Measurements from ENCODE around the gene DDX42. TPM values are rescaled to one million over a fixed set of nuclear protein-coding genes. Genes with fewer than 3 reads are reported as not detected.
"Not testable (repeated sequence)": the region's sequence is repeated elsewhere in the genome, so short reads cannot be mapped to it uniquely, and the experiment has no call there.

Gene DDX42
- total RNA-seq, 1 donor from 2014 or later: 104 TPM

DNA sequence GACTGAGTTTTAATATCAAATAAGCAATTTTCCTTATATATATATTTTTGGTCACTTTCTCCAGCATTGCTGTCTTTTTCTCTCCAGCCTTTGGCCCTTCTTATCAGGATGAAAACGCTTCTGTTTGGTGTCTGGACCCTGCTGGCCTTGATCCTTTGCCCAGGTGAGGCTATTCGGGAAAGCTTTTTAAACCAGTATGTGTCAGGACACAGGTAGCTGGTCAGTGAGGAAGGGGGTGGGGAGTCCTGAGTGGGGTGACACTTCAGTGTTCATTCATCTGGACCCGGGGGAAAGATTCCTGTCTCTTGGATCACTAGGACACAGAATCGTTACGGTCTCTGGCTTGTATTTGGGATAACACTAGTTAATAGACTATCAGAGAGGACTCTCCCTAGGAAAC, 80.7 kb downstream of the DDX42 start:
- no peak overlapping the region for H3K27ac ChIP-seq
- H3K27ac Mint-ChIP-seq: no peak overlapping the region
- H3K4me1 ChIP-seq: no peaks in the 10 kb centered on the region
- H3K9me3 ChIP-seq (ENCODE audit: low read depth): no peaks in the 10 kb centered on the region
- H3K79me2 ChIP-seq (ENCODE audit: low read depth): no peaks in the 10 kb centered on the region
- no peak for TF ChIP-seq EZH2 (IDR thresholded peaks at IDR 0.05)
- H3K36me3 Mint-ChIP-seq: no peaks in the 10 kb centered on the region
- no peaks in the 10 kb centered on the region for H3K9me3 Mint-ChIP-seq
- no peak overlapping the region for H3K9ac ChIP-seq
- H3K27me3 Mint-ChIP-seq (ENCODE audit: insufficient read depth, low read depth): peaks cover 7% of the 10 kb centered on the region
- peaks cover 9% of the 10 kb centered on the region for H3K27me3 ChIP-seq
- no peak for DNase-seq (ENCODE audit: low spot score)
- H2AFZ ChIP-seq (replicated peaks): no peak overlapping the region
- peaks cover 1% of the 10 kb centered on the region for H3K4me1 Mint-ChIP-seq
- H3K4me3 ChIP-seq: no peak overlapping the region
- H3K36me3 ChIP-seq: no peaks in the 10 kb centered on the region
- H3F3A ChIP-seq (ENCODE audit: low read depth): no peaks in the 10 kb centered on the region
- H3K4me3 Mint-ChIP-seq: no peak overlapping the region
- no peak overlapping the region for H3K4me2 ChIP-seq
- H4K20me1 ChIP-seq (ENCODE audit: low read depth): no peaks in the 10 kb centered on the region

- H3K9ac ChIP-seq: no peak overlapping the region
- Mint-ChIP-seq H3K36me3 (no peaks in the 10 kb centered on the region), H3K27ac (no peak overlapping the region), H3K27me3 (ENCODE audit: insufficient read depth, low read depth) (peaks cover 5% of the 10 kb centered on the region), H3K4me3 (no peak overlapping the region), H3K9me3 (no peaks in the 10 kb centered on the region), H3K4me1 (no peaks in the 10 kb centered on the region)
- no peaks in the 10 kb centered on the region for H3K9me3 ChIP-seq (ENCODE audit: low read depth)
- no peaks in the 10 kb centered on the region for H3K79me2 ChIP-seq (ENCODE audit: low read depth)
- no peaks in the 10 kb centered on the region for H3K4me1 ChIP-seq
- H3K4me3 ChIP-seq: no peak overlapping the region
- DNase-seq (ENCODE audit: low spot score): no peak
- no peaks in the 10 kb centered on the region for H4K20me1 ChIP-seq (ENCODE audit: low read depth)
- TF ChIP-seq, protein P1, sequence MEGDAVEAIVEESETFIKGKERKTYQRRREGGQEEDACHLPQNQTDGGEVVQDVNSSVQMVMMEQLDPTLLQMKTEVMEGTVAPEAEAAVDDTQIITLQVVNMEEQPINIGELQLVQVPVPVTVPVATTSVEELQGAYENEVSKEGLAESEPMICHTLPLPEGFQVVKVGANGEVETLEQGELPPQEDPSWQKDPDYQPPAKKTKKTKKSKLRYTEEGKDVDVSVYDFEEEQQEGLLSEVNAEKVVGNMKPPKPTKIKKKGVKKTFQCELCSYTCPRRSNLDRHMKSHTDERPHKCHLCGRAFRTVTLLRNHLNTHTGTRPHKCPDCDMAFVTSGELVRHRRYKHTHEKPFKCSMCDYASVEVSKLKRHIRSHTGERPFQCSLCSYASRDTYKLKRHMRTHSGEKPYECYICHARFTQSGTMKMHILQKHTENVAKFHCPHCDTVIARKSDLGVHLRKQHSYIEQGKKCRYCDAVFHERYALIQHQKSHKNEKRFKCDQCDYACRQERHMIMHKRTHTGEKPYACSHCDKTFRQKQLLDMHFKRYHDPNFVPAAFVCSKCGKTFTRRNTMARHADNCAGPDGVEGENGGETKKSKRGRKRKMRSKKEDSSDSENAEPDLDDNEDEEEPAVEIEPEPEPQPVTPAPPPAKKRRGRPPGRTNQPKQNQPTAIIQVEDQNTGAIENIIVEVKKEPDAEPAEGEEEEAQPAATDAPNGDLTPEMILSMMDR (IDR thresholded peaks at IDR 0.05): no peak
- TF ChIP-seq EZH2phosphoT487 (IDR thresholded peaks at IDR 0.05) (no peak), EZH2 (IDR thresholded peaks at IDR 0.05) (no peak)
- H3K27ac ChIP-seq: no peak overlapping the region
- H3F3A ChIP-seq (ENCODE audit: low read depth): no peaks in the 10 kb centered on the region
- no peaks in the 10 kb centered on the region for H3K36me3 ChIP-seq
- H3K4me2 ChIP-seq: no peak overlapping the region
- peaks cover 6% of the 10 kb centered on the region for H3K27me3 ChIP-seq
- no peak overlapping the region for H2AFZ ChIP-seq (replicated peaks)
Observed at GRCh38 chr17:63855185-63855584, 81.2 kb downstream of the DDX42 start.

DNA sequence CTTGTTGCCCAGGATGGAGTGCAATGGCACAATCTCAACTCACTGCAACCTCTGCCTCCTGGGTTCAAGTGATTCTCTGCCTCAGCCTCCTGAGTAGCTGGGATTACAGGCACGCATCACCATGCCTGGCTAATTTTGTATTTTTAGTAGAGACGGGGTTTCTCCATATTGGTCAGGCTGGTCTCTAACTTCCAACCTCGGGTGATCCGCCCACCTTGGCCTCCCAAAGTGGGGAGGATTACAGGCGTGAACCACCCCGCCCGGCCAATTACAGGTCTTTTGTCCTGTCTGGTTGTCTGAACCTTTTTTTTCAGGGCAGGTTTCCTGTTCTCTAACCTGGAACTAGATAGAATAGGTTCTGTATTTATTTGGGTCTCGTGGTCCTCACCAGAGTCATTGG, 82.5 kb downstream of the DDX42 start:
- not testable (repeated sequence) for H3F3A ChIP-seq (ENCODE audit: low read depth); H3K27ac ChIP-seq; H3K79me2 ChIP-seq (ENCODE audit: low read depth); H3K4me2 ChIP-seq; H2AFZ ChIP-seq (replicated peaks); H3K9me3 ChIP-seq (ENCODE audit: low read depth); H3K9ac ChIP-seq; H3K4me1 Mint-ChIP-seq; H3K4me1 ChIP-seq; H3K27me3 ChIP-seq; DNase-seq (ENCODE audit: low spot score); H3K4me3 Mint-ChIP-seq; H3K27me3 Mint-ChIP-seq (ENCODE audit: insufficient read depth, low read depth); H3K4me3 ChIP-seq; H3K36me3 Mint-ChIP-seq; H3K27ac Mint-ChIP-seq; H4K20me1 ChIP-seq (ENCODE audit: low read depth); H3K36me3 ChIP-seq; H3K9me3 Mint-ChIP-seq

- H3K27me3 Mint-ChIP-seq (ENCODE audit: insufficient read depth, low read depth): peaks cover 8% of the 10 kb centered on the region
- no peak for DNase-seq (ENCODE audit: low spot score)
- Histone ChIP-seq H3K27me3 (peaks cover 2% of the 10 kb centered on the region), H3K4me2 (no peak overlapping the region), H3F3A (ENCODE audit: low read depth) (no peaks in the 10 kb centered on the region), H3K4me3 (no peak overlapping the region), H3K4me1 (no peaks in the 10 kb centered on the region), H3K9me3 (ENCODE audit: low read depth) (no peaks in the 10 kb centered on the region), H3K36me3 (no peaks in the 10 kb centered on the region), H4K20me1 (ENCODE audit: low read depth) (no peaks in the 10 kb centered on the region), H3K79me2 (ENCODE audit: low read depth) (no peaks in the 10 kb centered on the region), H2AFZ (replicated peaks) (no peak overlapping the region), H3K27ac (no peak overlapping the region), H3K9ac (no peak overlapping the region)
- no peak overlapping the region for H3K27ac Mint-ChIP-seq
- H3K9me3 Mint-ChIP-seq: no peaks in the 10 kb centered on the region
- H3K4me3 Mint-ChIP-seq: no peak overlapping the region
- H3K4me1 Mint-ChIP-seq: no peaks in the 10 kb centered on the region
- TF ChIP-seq EZH2 (IDR thresholded peaks at IDR 0.05): no peak
- no peaks in the 10 kb centered on the region for H3K36me3 Mint-ChIP-seq
Observed at GRCh38 chr17:63859257-63859656, 85.3 kb downstream of the DDX42 start.

DNA sequence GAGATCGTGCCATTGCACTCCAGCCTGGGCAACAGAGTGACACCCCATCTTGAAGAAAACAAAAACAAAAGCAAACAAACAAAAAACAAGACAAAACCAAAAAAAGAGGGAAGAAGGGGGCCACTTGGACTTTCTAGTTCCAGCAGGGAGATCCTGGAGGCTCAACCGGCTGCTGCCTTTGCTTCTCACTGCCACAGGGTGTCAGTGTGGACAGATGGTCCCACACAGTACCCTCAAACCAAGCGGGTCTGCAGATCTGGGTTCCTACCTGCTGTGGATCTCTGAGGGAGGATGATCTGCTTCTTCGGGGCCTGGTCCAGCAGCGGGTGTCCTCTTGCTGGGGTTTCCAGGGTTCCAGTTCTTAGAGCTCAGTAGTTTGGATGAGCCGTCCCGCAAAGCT, 92.7 kb downstream of the DDX42 start:
- not testable (repeated sequence) for H3K27ac Mint-ChIP-seq; H3K4me1 ChIP-seq; H3K4me3 ChIP-seq; H3K9me3 ChIP-seq (ENCODE audit: low read depth); H3K4me3 Mint-ChIP-seq; H3K27me3 ChIP-seq; H3K36me3 Mint-ChIP-seq; H4K20me1 ChIP-seq (ENCODE audit: low read depth); H3K79me2 ChIP-seq (ENCODE audit: low read depth); H3F3A ChIP-seq (ENCODE audit: low read depth); H3K4me1 Mint-ChIP-seq; H3K9ac ChIP-seq; H3K9me3 Mint-ChIP-seq; H3K27me3 Mint-ChIP-seq (ENCODE audit: insufficient read depth, low read depth); H3K4me2 ChIP-seq; H3K27ac ChIP-seq; H2AFZ ChIP-seq (replicated peaks); H3K36me3 ChIP-seq
- DNase-seq (ENCODE audit: low spot score): peak; percentile 18

Other genes with a start within 250 kb of the DDX42 start
- gene DCAF7, start 223.7 kb upstream of the DDX42 start, total RNA-seq (ENCODE audit: low replicate concordance): 56.5 and 70.6 TPM in 2 replicates
- 15.4 and 18.3 TPM in 2 replicates for gene TACO1, start 173.3 kb upstream of the DDX42 start, total RNA-seq (ENCODE audit: low replicate concordance)
- 21.6 and 28.8 TPM in 2 replicates for gene MAP3K3, start 151.8 kb upstream of the DDX42 start, total RNA-seq (ENCODE audit: low replicate concordance)
- 7.0 and 36.9 TPM in 2 replicates for gene LIMD2, start 74.0 kb upstream of the DDX42 start, total RNA-seq (ENCODE audit: low replicate concordance)
- gene STRADA, start 32.4 kb upstream of the DDX42 start, total RNA-seq (ENCODE audit: low replicate concordance): 46.6 and 69.6 TPM in 2 replicates
- gene CCDC47, start 573 bp upstream of the DDX42 start, total RNA-seq (ENCODE audit: low replicate concordance): 49.2 and 60.8 TPM in 2 replicates
- 49.6 and 69.7 TPM in 2 replicates for gene PSMC5, start 53.3 kb downstream of the DDX42 start, total RNA-seq (ENCODE audit: low replicate concordance)
- gene FTSJ3, start 53.5 kb downstream of the DDX42 start, total RNA-seq (ENCODE audit: low replicate concordance): 21.8 and 44.3 TPM in 2 replicates
- 80.7 and 100 TPM in 2 replicates for gene SMARCD2, start 68.5 kb downstream of the DDX42 start, total RNA-seq (ENCODE audit: low replicate concordance)
- gene CSH2, start 99.5 kb downstream of the DDX42 start, total RNA-seq (ENCODE audit: low replicate concordance): not detected in 2 replicates
- gene GH2, start 107.8 kb downstream of the DDX42 start, total RNA-seq (ENCODE audit: low replicate concordance): not detected in 2 replicates
- not detected in 2 replicates for gene CSH1, start 122.4 kb downstream of the DDX42 start, total RNA-seq (ENCODE audit: low replicate concordance)
- gene CSHL1, start 137.1 kb downstream of the DDX42 start, total RNA-seq (ENCODE audit: low replicate concordance): not detected in 2 replicates
- gene GH1, start 144.7 kb downstream of the DDX42 start, total RNA-seq (ENCODE audit: low replicate concordance): not detected in 2 replicates
- gene CD79B, start 158.2 kb downstream of the DDX42 start, total RNA-seq (ENCODE audit: low replicate concordance): 1.6 TPM in 1 of 2 replicates, not detected in the other
- gene SCN4A, start 198.7 kb downstream of the DDX42 start, total RNA-seq (ENCODE audit: low replicate concordance): 1.8 and 4.2 TPM in 2 replicates
- gene PRR29, start 224.2 kb downstream of the DDX42 start, total RNA-seq (ENCODE audit: low replicate concordance): 0.95 and 1.5 TPM in 2 replicates
- not detected in 2 replicates for gene ICAM2, start 246.5 kb downstream of the DDX42 start, total RNA-seq (ENCODE audit: low replicate concordance)